HepG2 (cell line): Measurements from ENCODE around the gene SF3B2. TPM values are rescaled to one million over a fixed set of nuclear protein-coding genes. Genes with fewer than 3 reads are reported as not detected.

ENCODE experiments used
- ETV6 ChIP-seq: sonication (generic); formaldehyde crosslinking; conservative IDR thresholded peaks from 2 replicates; pipeline ENCODE4 v1.4.0; 2020; ENCODE audit warnings: missing genetic modification reagents
- IRF1 ChIP-seq: sonication (generic); formaldehyde crosslinking; IDR thresholded peaks from 2 replicates; pipeline ENCODE4 v1.4.0; 2020; ENCODE audit warnings: low read depth, mild to moderate bottlenecking, missing genetic modification reagents
- PHF8 ChIP-seq: sonication (generic); formaldehyde crosslinking; IDR thresholded peaks from 2 replicates; pipeline ENCODE4 v1.5.0; 2020; ENCODE audit warnings: missing genetic modification reagents
- SKI ChIP-seq: fragments of 450-650 bp; IDR thresholded peaks from one replicate; pipeline ENCODE4 v1.6.1; 2018; ENCODE audit warnings: mild to moderate bottlenecking; ENCODE audit not compliant: partially characterized antibody
- ZBED4 ChIP-seq: sonication (generic); formaldehyde crosslinking; IDR thresholded peaks from 2 replicates; pipeline ENCODE4 v1.4.0; 2020; ENCODE audit warnings: missing genetic modification reagents, borderline replicate concordance
- ZNF432 ChIP-seq: sonication (generic); formaldehyde crosslinking; IDR thresholded peaks from 2 replicates; pipeline ENCODE4 v1.5.0; 2020; ENCODE audit warnings: missing genetic modification reagents, mild to moderate bottlenecking, borderline replicate concordance
- ZNF549 ChIP-seq: sonication (generic); formaldehyde crosslinking; IDR thresholded peaks from 2 replicates; pipeline ENCODE4 v1.5.0; 2020; ENCODE audit warnings: missing genetic modification reagents
- ZNF710 ChIP-seq: sonication (generic); formaldehyde crosslinking; IDR thresholded peaks from 2 replicates; pipeline ENCODE4 v1.5.0; 2020; ENCODE audit warnings: mild to moderate bottlenecking, missing genetic modification reagents, borderline replicate concordance
- polyA plus RNA-seq, 8 experiments: library from polyadenylated mRNA; depleted of rRNA in 3 of 8; stranded (reverse) in 7 of 8; unstranded in 1 of 8; fragments of >200 nt; fragmentation: Illumina TruSeq in 4 of 8; extraction: Trizol in 4 of 8; gene quantifications; 2 replicates each; pipeline versions ENCODE4 v1.2.1 to v1.2.3, GENCODE V29; 2011 to 2016; ENCODE audit warnings: low read depth in 4 of 8, missing spikeins in 1 of 8, mixed read lengths in 1 of 8; ENCODE audit not compliant: insufficient read depth in 1 of 8
- total RNA-seq, 5 experiments: library from RNA; depleted of rRNA; stranded (reverse); fragments of >200 nt; fragmentation: Illumina TruSeq; extraction: Trizol; gene quantifications; 2 replicates each; pipeline ENCODE4 v1.2.3, GENCODE V29; 2016; ENCODE audit warnings: low read depth in 1 of 5

SF3B2 gene
- total and polyA plus RNA-seq, 2 of the 13 experiments (the other 11 are each of a cell fraction or from before 2014, with no cell fraction given): 70.4 to 153 TPM

GRCh38 chr11:66032957-66033735 lies 19.0 kb upstream of the SF3B2 start (continued):
- TF ChIP-seq ZBED4 (CRISPR knock-in tag) (no peak), ZNF549 (no peak), ZNF710 (CRISPR knock-in tag) (no peak), ETV6 (no peak), ZNF432 (CRISPR knock-in tag) (no peak), SKI (peak; percentile 43), IRF1 (CRISPR knock-in tag) (no peak), PHF8 (CRISPR knock-in tag) (no peak)
